Mucosa of rectum (tissue), 2 donors: ENCODE data around the gene AAR2.

Experiments
- H3K27ac ChIP-seq, 2 donors: one replicate each; pipeline ENCODE4 v1.7.0; 2013; ENCODE audit warnings: inconsistent platforms in 2 of 2, low read depth in 2 of 2, low read length in 2 of 2
- H3K27me3 ChIP-seq, 2 donors: one replicate each; pipeline ENCODE4 v1.7.0; 2013; ENCODE audit warnings: low read length in 2 of 2; ENCODE audit not compliant: control insufficient read depth in 2 of 2, insufficient read depth in 2 of 2
- H3K36me3 ChIP-seq, 2 donors: one replicate each; pipeline ENCODE4 v1.7.0; 2013; ENCODE audit warnings: low read length in 2 of 2; ENCODE audit not compliant: control insufficient read depth in 2 of 2, insufficient read depth in 2 of 2
- H3K4me1 ChIP-seq, 2 donors: one replicate each; pipeline ENCODE4 v1.7.0; 2013; ENCODE audit warnings: low read length in 2 of 2, mild to moderate bottlenecking in 1 of 2; ENCODE audit not compliant: control insufficient read depth in 2 of 2, insufficient read depth in 2 of 2
- H3K4me3 ChIP-seq, 2 donors: one replicate each; pipeline ENCODE4 v1.7.0; 2013; ENCODE audit warnings: low read length in 2 of 2
- H3K9ac ChIP-seq, 2 donors: one replicate each; pipeline ENCODE4 v1.7.0; 2013; ENCODE audit warnings: low read length in 2 of 2, low read depth in 1 of 2, mild to moderate bottlenecking in 1 of 2
- H3K9me3 ChIP-seq, 2 donors: one replicate each; pipeline ENCODE4 v1.7.0; 2013; ENCODE audit warnings: low read length in 2 of 2; ENCODE audit not compliant: control insufficient read depth in 2 of 2
- donor health status: healthy.
- donor health status: Normal muscosa, but diverticular disease.

AAR2 gene

DNA sequence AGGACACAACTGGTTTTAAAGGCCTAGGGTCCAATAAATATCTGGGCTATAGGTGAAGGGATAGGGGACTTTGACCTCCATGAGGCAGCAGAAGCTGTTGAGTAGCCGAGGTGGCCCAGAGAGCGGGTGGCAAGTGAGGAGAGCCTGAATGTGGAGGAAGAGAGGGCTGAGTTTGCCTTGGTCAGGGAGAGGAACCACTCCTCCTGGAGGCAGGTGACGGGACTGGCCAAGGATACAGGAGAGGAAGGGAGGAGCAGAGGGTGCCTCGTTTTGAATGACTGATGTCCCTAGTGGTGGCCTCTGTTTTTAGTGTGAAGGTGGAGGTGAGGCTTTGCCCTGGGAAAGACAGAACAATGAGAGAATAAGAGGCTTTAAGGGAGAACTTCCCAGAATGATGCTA is 19.1 kb upstream of the AAR2 start:
- Histone ChIP-seq H3K4me1 (no peaks in the 10 kb centered on the region), H3K9me3 (no peaks in the 10 kb centered on the region), H3K27me3 (no peaks in the 10 kb centered on the region), H3K4me3 (no peak overlapping the region), H3K27ac (no peak overlapping the region), H3K36me3 (peaks cover 29 to 39% of the 10 kb centered on the region in 2 donors), H3K9ac (no peak overlapping the region)

DNA sequence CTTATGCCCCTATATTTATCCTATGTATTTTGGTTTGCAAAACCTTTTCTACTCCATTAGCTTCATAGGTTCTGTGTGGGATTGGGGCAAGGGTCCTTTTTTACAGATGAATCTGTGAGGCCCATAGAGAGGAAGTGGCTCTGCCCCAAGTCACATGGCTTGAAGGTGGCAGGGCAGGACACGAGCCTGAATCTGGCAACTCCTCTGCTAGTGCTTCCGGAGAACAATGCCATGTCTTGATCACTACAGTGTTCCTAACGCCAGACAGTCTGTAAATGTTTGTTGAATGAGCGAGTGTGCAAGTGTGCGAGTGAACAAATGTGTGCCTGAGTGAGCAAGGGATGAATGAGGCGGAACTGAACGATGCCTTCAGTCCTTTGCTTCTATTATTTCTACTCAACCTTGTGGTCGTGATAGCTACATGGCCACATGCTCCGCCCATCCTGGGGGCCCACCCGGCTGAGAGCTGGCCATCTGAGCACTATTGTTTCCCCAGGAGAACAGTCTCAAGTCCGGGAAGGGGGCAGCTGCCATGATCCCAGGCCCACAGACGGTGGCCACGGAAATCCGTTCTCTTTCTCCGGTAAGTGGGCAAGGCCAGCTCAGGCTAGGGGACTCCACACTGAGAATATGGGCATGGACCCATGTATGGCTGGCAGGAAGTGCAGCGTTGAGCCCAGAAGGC is 17.8 kb upstream of the AAR2 start:
- Histone ChIP-seq H3K27ac (no peak overlapping the region), H3K27me3 (no peaks in the 10 kb centered on the region), H3K9ac (no peak overlapping the region), H3K4me3 (no peak overlapping the region), H3K4me1 (no peaks in the 10 kb centered on the region), H3K9me3 (no peaks in the 10 kb centered on the region), H3K36me3 (peaks cover 28 to 36% of the 10 kb centered on the region in 2 donors)

DNA sequence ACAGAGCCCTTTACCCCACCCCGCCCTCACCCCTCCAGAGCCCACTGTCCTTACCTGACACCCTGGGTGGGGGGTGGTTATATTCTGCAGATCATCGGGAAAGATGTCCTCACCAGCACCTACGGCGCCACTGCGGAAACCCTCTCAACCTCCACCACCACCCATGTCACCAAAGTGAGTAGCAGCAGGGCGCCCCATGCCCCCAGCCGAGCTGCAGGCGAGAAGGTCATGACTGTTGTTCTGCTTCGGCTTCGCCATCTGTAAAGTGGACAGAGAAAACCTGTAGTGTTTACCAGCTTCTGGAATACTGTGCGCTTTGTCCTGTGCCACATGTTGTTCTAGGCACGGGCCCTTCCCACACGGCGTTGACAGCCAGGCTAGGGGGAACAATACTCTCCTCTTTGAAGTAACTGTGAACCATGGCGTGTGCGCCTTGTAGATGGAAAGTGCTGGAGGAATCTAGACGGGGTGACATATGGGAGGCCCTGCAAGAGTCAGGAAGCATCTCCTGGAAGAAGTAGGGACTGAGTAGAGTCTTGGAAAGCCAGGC is 16.5 kb upstream of the AAR2 start:
- Histone ChIP-seq H3K36me3 (peaks cover 22 to 32% of the 10 kb centered on the region in 2 donors), H3K27ac (no peak overlapping the region), H3K4me1 (no peaks in the 10 kb centered on the region), H3K9me3 (no peaks in the 10 kb centered on the region), H3K27me3 (no peaks in the 10 kb centered on the region), H3K9ac (no peak overlapping the region), H3K4me3 (no peak overlapping the region)

DNA sequence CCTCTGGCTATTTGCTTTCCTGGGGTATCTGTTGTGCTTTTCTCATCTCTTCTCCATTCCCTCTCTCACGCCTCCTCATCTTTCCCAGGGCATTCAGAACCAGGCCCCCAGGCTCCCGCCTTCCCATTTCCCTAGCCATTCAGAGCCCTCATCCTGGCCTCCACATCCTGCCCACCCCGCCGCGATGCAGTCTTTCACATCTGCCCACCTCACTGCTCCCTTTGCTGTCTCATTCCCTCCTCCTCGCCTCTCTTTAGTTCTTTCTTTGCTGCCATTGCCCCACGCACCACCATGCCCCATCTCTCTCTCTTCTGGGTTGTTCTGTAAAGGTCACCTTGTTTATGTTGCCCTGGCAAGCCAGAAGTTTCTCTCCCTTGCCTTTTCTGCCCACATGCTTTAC is 10.6 kb upstream of the AAR2 start:
- Histone ChIP-seq H3K9me3 (no peaks in the 10 kb centered on the region), H3K9ac (no peak overlapping the region), H3K4me3 (no peak overlapping the region), H3K27me3 (no peaks in the 10 kb centered on the region), H3K36me3 (peaks cover 16 to 30% of the 10 kb centered on the region in 2 donors), H3K27ac (no peak overlapping the region), H3K4me1 (no peaks in the 10 kb centered on the region)

DNA sequence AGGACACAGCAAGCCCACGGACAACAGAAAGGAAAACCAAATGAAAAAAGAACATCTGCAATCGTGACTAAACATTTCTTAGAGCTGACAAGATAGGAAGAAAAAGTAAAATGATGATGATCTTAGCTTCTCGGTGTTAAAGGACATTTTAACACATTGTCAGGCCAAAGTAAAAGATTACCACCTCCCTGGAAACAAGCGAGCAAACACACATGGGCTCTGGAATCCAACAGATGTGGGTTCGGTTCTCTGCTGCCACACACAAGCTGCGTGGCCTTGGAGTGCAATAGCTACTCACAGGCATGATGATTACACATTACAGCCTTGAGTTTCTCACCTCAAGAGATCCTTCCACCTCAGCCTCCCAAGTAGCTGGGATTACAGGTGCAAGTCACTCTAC is 7.5 kb upstream of the AAR2 start:
- H3K4me1 ChIP-seq: no peaks in the 10 kb centered on the region
- no peaks in the 10 kb centered on the region for H3K27me3 ChIP-seq
- no peak overlapping the region for H3K27ac ChIP-seq
- H3K36me3 ChIP-seq: peaks cover 3 to 19% of the 10 kb centered on the region in 2 donors
- H3K9ac ChIP-seq: no peak overlapping the region
- no peaks in the 10 kb centered on the region for H3K9me3 ChIP-seq
- H3K4me3 ChIP-seq: no peak overlapping the region

DNA sequence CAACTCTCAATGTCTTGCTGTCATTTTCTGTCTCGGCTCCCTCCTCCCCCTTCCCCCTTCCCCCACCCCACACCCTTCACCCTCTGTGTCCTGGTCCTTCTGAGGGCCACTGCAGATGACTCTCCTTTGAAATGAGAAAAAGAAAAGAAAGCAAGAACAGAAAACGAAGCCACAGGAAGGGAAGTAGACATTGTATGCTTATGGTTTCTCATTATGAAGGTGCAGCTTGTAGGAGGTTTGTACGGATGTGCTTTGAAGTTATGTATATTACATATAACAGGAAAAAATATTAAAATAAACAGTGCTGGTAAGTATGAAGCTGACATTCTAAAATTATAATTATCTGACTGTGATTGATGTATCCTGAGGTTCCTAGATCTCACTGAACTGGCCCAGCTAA is 6.3 kb upstream of the AAR2 start:
- no peak overlapping the region for H3K27ac ChIP-seq
- H3K27me3 ChIP-seq: no peaks in the 10 kb centered on the region
- H3K9me3 ChIP-seq: no peaks in the 10 kb centered on the region
- H3K4me1 ChIP-seq: no peaks in the 10 kb centered on the region
- H3K9ac ChIP-seq: no peak overlapping the region
- H3K4me3 ChIP-seq: no peak overlapping the region
- peaks cover 3 to 17% of the 10 kb centered on the region in 2 donors for H3K36me3 ChIP-seq

DNA sequence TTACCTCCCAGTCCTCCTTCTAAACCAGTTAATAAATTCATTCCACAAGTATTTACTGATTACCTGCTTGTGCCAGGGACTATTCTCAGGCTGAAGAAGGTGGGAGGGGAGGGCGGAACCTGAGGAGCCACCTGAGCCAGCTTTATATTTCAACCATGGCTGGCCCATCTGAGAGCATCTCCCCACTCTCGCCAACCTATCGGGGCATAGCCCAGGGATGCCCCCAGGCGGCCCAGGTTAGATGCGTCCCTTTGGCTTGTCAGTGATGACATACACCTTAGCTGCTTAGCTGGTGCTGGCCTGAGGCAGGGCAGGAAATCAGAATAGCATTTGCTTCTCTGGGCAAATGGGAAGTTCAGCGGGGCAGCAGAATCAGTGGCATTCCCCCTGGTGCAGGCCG is 4.9 kb upstream of the AAR2 start:
- Histone ChIP-seq H3K36me3 (peaks cover 3 to 13% of the 10 kb centered on the region in 2 donors), H3K27me3 (no peaks in the 10 kb centered on the region), H3K27ac (no peak overlapping the region), H3K4me3 (no peak overlapping the region), H3K4me1 (peaks cover 3 to 5% of the 10 kb centered on the region in 2 donors), H3K9ac (no peak overlapping the region), H3K9me3 (no peaks in the 10 kb centered on the region)

DNA sequence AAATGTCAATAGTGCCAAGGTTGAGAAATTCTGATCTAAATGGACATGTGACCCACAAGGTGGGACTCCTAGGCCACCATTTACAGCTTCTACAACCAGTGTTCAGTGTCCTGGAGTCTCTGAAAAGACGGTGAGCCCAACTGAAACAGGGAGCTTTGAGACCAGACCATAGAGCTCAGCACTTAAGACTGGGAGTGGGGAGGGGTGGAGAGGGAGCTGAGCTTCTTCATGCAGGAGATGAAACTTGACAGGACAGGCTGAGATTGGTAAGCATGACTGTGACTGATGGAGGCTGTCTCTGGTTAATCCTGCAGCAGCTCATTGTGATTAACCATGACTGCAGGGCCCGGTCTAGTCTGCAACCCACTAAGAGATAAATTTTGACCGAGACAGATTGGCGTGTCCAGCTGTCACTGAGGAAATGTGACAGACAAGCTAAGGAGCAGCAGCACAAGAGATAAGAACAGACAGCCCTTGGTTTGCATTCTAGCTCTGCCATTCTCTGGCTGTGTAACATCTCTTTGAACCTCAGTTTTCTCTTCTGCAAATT is 1.4 kb upstream of the AAR2 start:
- Histone ChIP-seq H3K36me3 (peaks cover 0 to 6% of the 10 kb centered on the region in 2 donors), H3K27me3 (no peaks in the 10 kb centered on the region), H3K9me3 (no peaks in the 10 kb centered on the region), H3K4me1 (peaks cover 11% of the 10 kb centered on the region in 2 donors), H3K27ac (no peak overlapping the region), H3K4me3 (no peak overlapping the region), H3K9ac (no peak overlapping the region)

DNA sequence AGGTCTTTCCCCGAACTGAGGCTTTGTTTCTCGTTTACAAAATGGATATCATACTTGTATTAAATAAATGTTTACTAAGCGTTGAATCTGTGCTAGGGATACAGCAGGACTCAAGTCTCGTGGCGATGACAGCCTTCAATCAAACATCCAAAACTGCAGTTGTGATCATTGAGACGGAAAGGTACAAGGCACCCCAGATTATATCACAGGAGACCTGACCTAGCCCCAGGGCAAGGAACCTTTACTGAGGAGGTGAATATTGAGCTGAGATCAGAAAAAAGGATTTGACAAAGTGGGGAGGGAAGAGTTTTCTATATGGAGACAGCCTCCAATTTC is 476 bp downstream of the AAR2 start:
- Histone ChIP-seq H3K27me3 (no peaks in the 10 kb centered on the region), H3K4me1 (peaks cover 11% of the 10 kb centered on the region in 2 donors), H3K9me3 (no peaks in the 10 kb centered on the region), H3K36me3 (peaks cover 12% of the 10 kb centered on the region in 2 donors), H3K27ac (peak overlapping the region; percentile 59 to 71), H3K9ac (peak overlapping the region; percentile 84 to 93), H3K4me3 (peak overlapping the region; percentile 87 to 97)

DNA sequence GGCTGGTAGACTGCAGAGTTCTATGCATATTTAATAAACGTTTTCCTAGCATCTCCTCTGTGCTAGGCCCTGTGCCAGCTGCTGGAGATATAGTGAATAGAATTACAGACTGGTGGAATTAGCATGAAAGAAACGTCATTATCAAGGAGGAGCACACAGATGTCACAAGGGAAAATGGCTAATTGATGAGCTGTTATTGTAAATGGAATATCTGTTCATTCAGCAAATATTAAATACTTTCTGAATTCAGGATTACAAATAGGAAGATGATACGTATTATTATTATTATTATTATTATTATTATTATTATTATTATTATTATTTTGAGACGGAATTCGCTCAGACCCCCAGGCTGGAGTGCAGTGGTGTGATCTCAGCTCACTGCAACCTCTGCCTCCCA is 1.2 kb downstream of the AAR2 start:
- Histone ChIP-seq H3K4me1 (peaks cover 11% of the 10 kb centered on the region in 2 donors), H3K9ac (peak overlapping the region; percentile 84 to 93), H3K27me3 (no peaks in the 10 kb centered on the region), H3K36me3 (peaks cover 12 to 14% of the 10 kb centered on the region in 2 donors), H3K27ac (no peak overlapping the region), H3K4me3 (peak overlapping the region; percentile 87 to 97), H3K9me3 (no peaks in the 10 kb centered on the region)
